Activated gamma-delta T cell treated with Interleukin-2 at 50 U/mL for 16 hours (primary cell): ENCODE measurements around the gene DCAF15.

Experiments
- DNase-seq: peaks from one replicate; pipeline ENCODE4 v3.0.0-alpha.2; 2020

The DCAF15 gene

GRCh38 chr19:13978351-13979243, 26.3 kb downstream of the DCAF15 start:
- no peak for DNase-seq

GRCh38 chr19:13979244-13979615, 26.9 kb downstream of the DCAF15 start:
- no peak for DNase-seq

- DNase-seq = no peak
Measured at GRCh38 chr19:13979686-13980085, 27.4 kb downstream of the DCAF15 start.

- no peak for DNase-seq
Measured at GRCh38 chr19:13980340-13980739, 28.0 kb downstream of the DCAF15 start.

- no peak for DNase-seq
Measured at GRCh38 chr19:13981021-13981420, 28.7 kb downstream of the DCAF15 start.

- no peak for DNase-seq
Measured at GRCh38 chr19:13981467-13981866, 29.2 kb downstream of the DCAF15 start.

GRCh38 chr19:13981988-13982501, 29.7 kb downstream of the DCAF15 start:
- DNase-seq = no peak

GRCh38 chr19:13982773-13983172, 30.5 kb downstream of the DCAF15 start:
- no peak for DNase-seq

GRCh38 chr19:13983213-13983889, 31.0 kb downstream of the DCAF15 start:
- DNase-seq = peak; percentile 53

GRCh38 chr19:13984186-13984585, 31.9 kb downstream of the DCAF15 start:
- DNase-seq = no peak

- DNase-seq = no peak
Measured at GRCh38 chr19:13984875-13985741, 32.8 kb downstream of the DCAF15 start.

GRCh38 chr19:13985771-13986347, 33.5 kb downstream of the DCAF15 start:
- DNase-seq = no peak

- DNase-seq = peak; percentile 100
Measured at GRCh38 chr19:13986348-13986904, 34.1 kb downstream of the DCAF15 start.

- DNase-seq = no peak
Measured at GRCh38 chr19:13987101-13987890, 35.0 kb downstream of the DCAF15 start.

- no peak for DNase-seq
Measured at GRCh38 chr19:13989487-13989886, 37.2 kb downstream of the DCAF15 start.

GRCh38 chr19:13990085-13990484, 37.8 kb downstream of the DCAF15 start:
- no peak for DNase-seq

- DNase-seq = no peak
Measured at GRCh38 chr19:13992025-13992424, 39.7 kb downstream of the DCAF15 start.

- no peak for DNase-seq
Measured at GRCh38 chr19:13993590-13994300, 41.4 kb downstream of the DCAF15 start.

- no peak for DNase-seq
Measured at GRCh38 chr19:13995017-13995728, 42.9 kb downstream of the DCAF15 start.
